A673 (cell line): ENCODE measurements around the gene OR8B8. TPM values are rescaled to one million over a fixed set of nuclear protein-coding genes. Genes with fewer than 3 reads are reported as not detected.

ENCODE experiments used
- BruUV-seq: library from RNA; stranded (reverse); fragments of 400-500 nt; replicated peaks from 2 replicates; lab custom pipeline; 2021; lab: Mats Ljungman, UMichigan
- CTCF ChIA-PET: fragments of 300-600 bp; sonication (Branson Sonifier 250); formaldehyde crosslinking; loops from one replicate; lab custom pipeline; 2022; ENCODE audit warnings: antibody characterized with exemption; lab: Charles Lee
- POLR2A ChIA-PET: fragments of 300-600 bp; sonication (Branson Sonifier 250); formaldehyde crosslinking; loops from one replicate; lab custom pipeline; 2022; ENCODE audit warnings: antibody characterized with exemption; ENCODE audit not compliant: low non-redundant PET; lab: Charles Lee
- DNase-seq: peaks from one replicate; pipeline ENCODE4 v3.0.0-alpha.2; 2015; ENCODE audit warnings: low spot score
- H3K27ac ChIP-seq: fragments of 200-600 bp; sonication (generic); 2 replicates; pipeline ENCODE4 v1.5.1; 2016; ENCODE audit warnings: mixed run types, low read depth, mild to moderate bottlenecking, mixed read lengths, antibody characterized with exemption, low read length; ENCODE audit not compliant: poor library complexity, severe bottlenecking
- H3K27me3 ChIP-seq: fragments of 200-600 bp; sonication (generic); replicated peaks from 2 replicates; pipeline ENCODE4 v1.6.1; 2017; ENCODE audit warnings: mixed run types, low read depth, mild to moderate bottlenecking, mixed read lengths, antibody characterized with exemption, low read length; ENCODE audit not compliant: insufficient read depth, poor library complexity
- H3K36me3 ChIP-seq: fragments of 200-600 bp; sonication (generic); 2 replicates; pipeline ENCODE4 v1.6.1; 2016; ENCODE audit warnings: mixed run types, mild to moderate bottlenecking, mixed read lengths, antibody characterized with exemption, low read length; ENCODE audit not compliant: insufficient read depth, poor library complexity, severe bottlenecking
- H3K4me1 ChIP-seq: fragments of 200-600 bp; sonication (generic); 2 replicates; pipeline ENCODE4 v1.6.1; 2017; ENCODE audit warnings: mixed run types, mild to moderate bottlenecking, mixed read lengths, antibody characterized with exemption, low read length; ENCODE audit not compliant: insufficient read depth, poor library complexity, severe bottlenecking
- H3K4me3 ChIP-seq: fragments of 200-600 bp; sonication (generic); 2 replicates; pipeline ENCODE4 v1.5.1; 2016; ENCODE audit warnings: low read depth, mixed run types, mild to moderate bottlenecking, mixed read lengths, low read length; ENCODE audit not compliant: poor library complexity, severe bottlenecking
- H3K9me3 ChIP-seq: fragments of 200-600 bp; sonication (generic); 2 replicates; pipeline ENCODE4 v1.6.1; 2016; ENCODE audit warnings: mixed run types, low read depth, mild to moderate bottlenecking, mixed read lengths, antibody characterized with exemption, low read length; ENCODE audit not compliant: poor library complexity, severe bottlenecking
- CTCF ChIP-seq: fragments of 300-800, 200-600 bp; sonication (generic); conservative IDR thresholded peaks from 2 replicates; pipeline ENCODE4 v1.5.1; 2017; ENCODE audit warnings: low read depth, mild to moderate bottlenecking, antibody characterized with exemption, low read length, moderate library complexity, mixed read lengths
- EZH2 ChIP-seq: fragments of 200-600 bp; sonication (generic); IDR thresholded peaks from 2 replicates; pipeline ENCODE4 v1.6.1; 2017; ENCODE audit warnings: borderline replicate concordance, low read depth, mild to moderate bottlenecking, mixed read lengths, antibody characterized with exemption, low read length; ENCODE audit not compliant: poor library complexity, severe bottlenecking
- intact Hi-C: fragments of 100-400 bp; cut with micrococcal nuclease; formaldehyde crosslinking; loops from one replicate; pipeline ENCODE4 v1.10.0; 2022; ENCODE audit not compliant: unreplicated experiment
- total RNA-seq: library from RNA; stranded (reverse); gene quantifications from 2 replicates; pipeline ENCODE4 v1.2.3, GENCODE V29; 2021

OR8B8 gene
- total RNA-seq, 1 experiment from 2014 or later: not detected

GRCh38 chr11:124424384-124424921, 21.0 kb downstream of the OR8B8 start, which contains the start of gene OR8B4:
TSS of gene OR8B4 (minus strand) at chr11:124424871. CDS start at chr11:124424871, 0 bp downstream.
- no peaks in the 10 kb centered on the region for H3K4me1 ChIP-seq
- no peak for DNase-seq
- TF ChIP-seq CTCF: no peak
- ChIA-PET CTCF (no interaction called here), POLR2A (no interaction called here)
- no peak within 1 kb of the TSS for H3K4me3 ChIP-seq
- no TSS peak for BruUV-seq
- H3K27me3 ChIP-seq: no peaks in the 10 kb centered on the region
- intact Hi-C loops: no loop called here
- H3K27ac ChIP-seq: no peak within 1 kb of the TSS
- H3K36me3 ChIP-seq: no peaks in the 10 kb centered on the region
- H3K9me3 ChIP-seq: peaks cover 3% of the 10 kb centered on the region

- intact Hi-C loops: no loop called here
- BruUV-seq: no TSS peak
- Histone ChIP-seq H3K4me1 (no peaks in the 10 kb centered on the region), H3K4me3 (no peak overlapping the region), H3K36me3 (no peaks in the 10 kb centered on the region), H3K27me3 (no peaks in the 10 kb centered on the region), H3K27ac (no peak overlapping the region), H3K9me3 (no peaks in the 10 kb centered on the region)
- no peak for DNase-seq
- no peak for TF ChIP-seq EZH2
- TF ChIP-seq CTCF: no peak
- ChIA-PET POLR2A (no interaction called here), CTCF (no interaction called here)
Measured at GRCh38 chr11:124421043-124421442, 24.5 kb downstream of the OR8B8 start.

- H3K9me3 ChIP-seq: no peaks in the 10 kb centered on the region
- BruUV-seq: no TSS peak
- intact Hi-C loops: loop anchor here (1.0 to 10.0 kb wide), 3 partner anchors 171 to 422 kb away; partner anchors contain the start of gene ESAM
- no peak for TF ChIP-seq EZH2
- peak; percentile 91 for TF ChIP-seq CTCF
- H3K27me3 ChIP-seq: no peaks in the 10 kb centered on the region
- H3K27ac ChIP-seq: no peak overlapping the region
- ChIA-PET POLR2A (interaction anchor here (0.9 kb wide), 1 partner anchor 207 kb away, joined by 9 read pairs; no protein-coding TSS in a partner anchor), CTCF (no interaction called here)
- no peak overlapping the region for H3K4me3 ChIP-seq
- H3K4me1 ChIP-seq: no peaks in the 10 kb centered on the region
- peak; percentile 60 for DNase-seq
- no peaks in the 10 kb centered on the region for H3K36me3 ChIP-seq
Measured at GRCh38 chr11:124415356-124415923, 30.1 kb downstream of the OR8B8 start.
